Transverse colon (tissue), 3 donors: ENCODE results near the gene FHAD1.

Experiments
- EP300 ChIP-seq: sonication (generic); formaldehyde crosslinking; IDR thresholded peaks from one replicate; pipeline ENCODE4 v1.6.1; 2017; ENCODE audit warnings: antibody characterized with exemption, low read depth
- POLR2AphosphoS5 ChIP-seq, 3 donors: sonication (generic); formaldehyde crosslinking; IDR thresholded peaks; one replicate each; pipeline ENCODE4 v1.6.1; 2016; ENCODE audit warnings: antibody characterized with exemption in 3 of 3

- TF ChIP-seq POLR2AphosphoS5 (IDR thresholded peaks at IDR 0.05), result no peak
- no peak for TF ChIP-seq EP300
Observed at GRCh38 chr1:15371610-15372545, 124.9 kb downstream of the FHAD1 start.
